Measurements from ENCODE around the gene HHAT.

The HHAT gene

GRCh38 chr1:210335001-210335400, 6.3 kb downstream of the HHAT start:
- Histone ChIP-seq H3K9me2 (ENCODE audit: low read depth, low read length) (no peaks in the 10 kb centered on the region), H3K9ac (ENCODE audit: low read length) (no peak overlapping the region), H3K36me3 (ENCODE audit: insufficient read depth, low read length) (no peaks in the 10 kb centered on the region), H3K27me3 (ENCODE audit: insufficient read depth, low read length) (no peaks in the 10 kb centered on the region), H3K79me2 (ENCODE audit: insufficient read depth, low read length) (no peaks in the 10 kb centered on the region), H3K4me1 (ENCODE audit: insufficient read depth, low read length, severe bottlenecking) (no peaks in the 10 kb centered on the region), H3K9me3 (ENCODE audit: low read length) (no peaks in the 10 kb centered on the region), H3F3A (ENCODE audit: insufficient read depth, low read length) (no peaks in the 10 kb centered on the region), H3K4me3 (ENCODE audit: low read depth, low read length, poor library complexity, severe bottlenecking) (no peak overlapping the region), H4K20me1 (ENCODE audit: insufficient read depth, low read length) (no peaks in the 10 kb centered on the region), H2AFZ (ENCODE audit: low read length) (no peak overlapping the region), H3K4me2 (ENCODE audit: low read length) (no peak overlapping the region), H3K27ac (ENCODE audit: low read depth, low read length, poor library complexity, severe bottlenecking) (no peak overlapping the region)
- no peak for TF ChIP-seq CTCF (IDR thresholded peaks at IDR 0.05; ENCODE audit: low read length)
- TF ChIP-seq EZH2 (IDR thresholded peaks at IDR 0.05; ENCODE audit: borderline replicate concordance, low read length): no peak

GRCh38 chr1:210336362-210336761, 7.7 kb downstream of the HHAT start:
- no peak overlapping the region for H3K4me3 ChIP-seq (ENCODE audit: low read depth, low read length, poor library complexity, severe bottlenecking)
- no peak overlapping the region for H3K9ac ChIP-seq (ENCODE audit: low read length)
- H3K27me3 ChIP-seq (ENCODE audit: insufficient read depth, low read length): no peaks in the 10 kb centered on the region
- H3K9me3 ChIP-seq (ENCODE audit: low read length): no peaks in the 10 kb centered on the region
- no peak overlapping the region for H3K27ac ChIP-seq (ENCODE audit: low read depth, low read length, poor library complexity, severe bottlenecking)
- no peaks in the 10 kb centered on the region for H4K20me1 ChIP-seq (ENCODE audit: insufficient read depth, low read length)
- no peaks in the 10 kb centered on the region for H3K36me3 ChIP-seq (ENCODE audit: insufficient read depth, low read length)
- no peak overlapping the region for H3K4me2 ChIP-seq (ENCODE audit: low read length)
- H3K79me2 ChIP-seq (ENCODE audit: insufficient read depth, low read length): no peaks in the 10 kb centered on the region
- H3K4me1 ChIP-seq (ENCODE audit: insufficient read depth, low read length, severe bottlenecking): no peaks in the 10 kb centered on the region
- H3F3A ChIP-seq (ENCODE audit: insufficient read depth, low read length): no peaks in the 10 kb centered on the region
- H3K9me2 ChIP-seq (ENCODE audit: low read depth, low read length): no peaks in the 10 kb centered on the region
- no peak overlapping the region for H2AFZ ChIP-seq (ENCODE audit: low read length)
- no peak for TF ChIP-seq CTCF (IDR thresholded peaks at IDR 0.05; ENCODE audit: low read length)
- no peak for TF ChIP-seq EZH2 (IDR thresholded peaks at IDR 0.05; ENCODE audit: borderline replicate concordance, low read length)

- H3K79me2 ChIP-seq (ENCODE audit: insufficient read depth, low read length): no peaks in the 10 kb centered on the region
- no peaks in the 10 kb centered on the region for H3K27me3 ChIP-seq (ENCODE audit: insufficient read depth, low read length)
- H3K9ac ChIP-seq (ENCODE audit: low read length): no peak overlapping the region
- TF ChIP-seq EZH2 (IDR thresholded peaks at IDR 0.05; ENCODE audit: borderline replicate concordance, low read length) (no peak), CTCF (IDR thresholded peaks at IDR 0.05; ENCODE audit: low read length) (no peak)
- H3K4me3 ChIP-seq (ENCODE audit: low read depth, low read length, poor library complexity, severe bottlenecking): no peak overlapping the region
- H3K27ac ChIP-seq (ENCODE audit: low read depth, low read length, poor library complexity, severe bottlenecking): no peak overlapping the region
- H3K9me3 ChIP-seq (ENCODE audit: low read length): no peaks in the 10 kb centered on the region
- H4K20me1 ChIP-seq (ENCODE audit: insufficient read depth, low read length): no peaks in the 10 kb centered on the region
- no peak overlapping the region for H2AFZ ChIP-seq (ENCODE audit: low read length)
- H3K4me1 ChIP-seq (ENCODE audit: insufficient read depth, low read length, severe bottlenecking): no peaks in the 10 kb centered on the region
- H3K36me3 ChIP-seq (ENCODE audit: insufficient read depth, low read length): no peaks in the 10 kb centered on the region
- no peak overlapping the region for H3K4me2 ChIP-seq (ENCODE audit: low read length)
- H3F3A ChIP-seq (ENCODE audit: insufficient read depth, low read length): no peaks in the 10 kb centered on the region
- no peaks in the 10 kb centered on the region for H3K9me2 ChIP-seq (ENCODE audit: low read depth, low read length)
These were observed 10.8 kb downstream of the HHAT start for GRCh38 chr1:210339500-210339899.

Data from OCI-LY1 (cell line).